Lower leg skin (tissue), 4 donors: ENCODE measurements around the gene LYAR. TPM values are rescaled to one million over a fixed set of nuclear protein-coding genes. Genes with fewer than 3 reads are reported as not detected.

Experiments
- DNase-seq, 2 donors: peaks; one replicate each; pipeline ENCODE4 v3.0.0-alpha.2; 2019; ENCODE audit warnings: low spot score in 2 of 2
- H3K4me3 ChIP-seq: fragments of 200-600 bp; sonication (generic); 2 replicates; pipeline ENCODE4 v1.5.1; 2017; ENCODE audit warnings: mild to moderate bottlenecking, low read depth; ENCODE audit not compliant: poor library complexity, severe bottlenecking
- CTCF ChIP-seq, 3 donors: fragments of 450-650 bp; IDR thresholded peaks; one replicate each; pipeline ENCODE4 v1.5.1; 2016; ENCODE audit warnings: antibody characterized with exemption in 3 of 3, mild to moderate bottlenecking in 3 of 3, moderate library complexity in 2 of 3
- POLR2A ChIP-seq, 2 donors: fragments of 450-650 bp; IDR thresholded peaks; one replicate each; pipeline ENCODE4 v1.6.1; 2016 to 2017; ENCODE audit warnings: antibody characterized with exemption in 2 of 2, mild to moderate bottlenecking in 1 of 2, moderate library complexity in 1 of 2
- WGBS, 2 donors: methylation state at CpG; one replicate each; pipeline ENCODE4 v1.1.5; 2018; 5-methylcytosine and 5-hydroxymethylcytosine counted together
- intact Hi-C: fragments of 100-400 bp; cut with DNase I; formaldehyde crosslinking; loops from one replicate; pipeline ENCODE4 v1.15.0; 2023; ENCODE audit warnings: low total_unique reads
- total RNA-seq, 4 donors: library from RNA; depleted of rRNA; stranded (reverse); fragments of >200 nt; gene quantifications; one replicate each; pipeline ENCODE4 v1.1.0, GENCODE V29; 2016

LYAR gene
- total RNA-seq, 4 donors from 2014 or later = 5.9 to 13.2 (median 10.0) TPM

GRCh38 chr4:4227510-4228355, 62.2 kb downstream of the LYAR start:
- 11 to 13% methylated on average over 20 to 43 of the region's 51 CpGs for WGBS, 2 donors
- intact Hi-C loops = no loop called here
- H3K4me3 ChIP-seq = no peak overlapping the region
- TF ChIP-seq CTCF (IDR thresholded peaks at IDR 0.05) (no peak), POLR2A (IDR thresholded peaks at IDR 0.05) (no peak)
- DNase-seq = no peak

GRCh38 chr4:4226606-4227438, 63.1 kb downstream of the LYAR start, which contains the start of gene OTOP1:
OTOP1 (minus strand) TSS chr4:4226929; CDS start chr4:4226864, 65 bp downstream.
- H3K4me3 ChIP-seq = no peak within 1 kb of the TSS
- DNase-seq = no peak
- intact Hi-C loops = no loop called here
- 8% methylated on average over 43 to 55 of the region's 82 CpGs for WGBS, 2 donors
- TF ChIP-seq POLR2A (IDR thresholded peaks at IDR 0.05) (no peak), CTCF (IDR thresholded peaks at IDR 0.05) (no peak)

GRCh38 chr4:4225915-4226605, 63.9 kb downstream of the LYAR start:
- 16 to 19% methylated on average over 25 to 41 of the region's 41 CpGs for WGBS, 2 donors

More at GRCh38 chr4:4225915-4226605, 63.9 kb downstream of the LYAR start:
- DNase-seq = no peak
- TF ChIP-seq POLR2A (IDR thresholded peaks at IDR 0.05) (no peak), CTCF (IDR thresholded peaks at IDR 0.05) (no peak)
- H3K4me3 ChIP-seq = no peak overlapping the region
- intact Hi-C loops = no loop called here

Other genes with a start within 250 kb of the LYAR start
- gene OTOP1, start 63.2 kb downstream of the LYAR start, total RNA-seq = under 1 TPM in 2 of 4 donors, not detected in 2; 0.23 to 0.37 TPM
- gene TMEM128, start 41.9 kb downstream of the LYAR start, total RNA-seq = 10 to 100 TPM; 19.5 to 24.5 (median 20.6) TPM
- 10 to 100 TPM in 1 of 4 donors, 1 to 10 TPM in 3; 4.9 to 29.5 (median 6.9) TPM for gene ZBTB49, start 97 bp upstream of the LYAR start, total RNA-seq
- 100 to 1,000 TPM; 109 to 158 (median 139) TPM for gene NSG1, start 96.9 kb upstream of the LYAR start, total RNA-seq